ENCODE measurements around the gene WFDC8. TPM values are rescaled to one million over a fixed set of nuclear protein-coding genes. Genes with fewer than 3 reads are reported as not detected.

The WFDC8 gene
- total RNA-seq (not detected in 2 replicates), polyA plus RNA-seq (not detected in 2 replicates), polyA minus RNA-seq (ENCODE audit: low replicate concordance) (not detected in 2 replicates)
- not detected in 2 replicates for polyA plus RNA-seq (2012)

DNA sequence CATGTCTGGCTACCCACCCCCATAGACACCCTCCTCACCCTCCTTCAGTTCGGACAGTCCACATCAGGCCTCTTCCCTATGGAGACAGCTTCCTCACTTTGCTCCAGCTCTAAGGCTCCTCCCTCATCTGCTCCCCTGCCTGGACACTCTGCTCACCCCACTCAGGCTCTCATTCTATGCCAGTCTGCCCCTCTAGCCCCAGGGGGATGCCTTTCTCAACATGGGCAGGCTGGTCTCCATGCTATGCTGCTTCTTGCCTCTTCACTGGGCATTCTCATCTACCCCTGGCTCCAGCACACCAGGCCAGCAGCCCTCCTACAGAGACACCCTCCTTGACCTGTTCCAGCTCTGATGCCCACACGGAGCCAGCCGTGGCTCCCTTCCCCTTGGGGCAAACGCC, at the start of gene WFDC8:
Gene WFDC8 (minus strand): TSS at position 101 of the 400 bp plus-strand sequence. CDS start 37 bp downstream, at position 64.
- TF ChIP-seq EZH2 (IDR thresholded peaks at IDR 0.05; ENCODE audit: low read length, missing control alignments): no peak
- TF ChIP-seq, protein P1, sequence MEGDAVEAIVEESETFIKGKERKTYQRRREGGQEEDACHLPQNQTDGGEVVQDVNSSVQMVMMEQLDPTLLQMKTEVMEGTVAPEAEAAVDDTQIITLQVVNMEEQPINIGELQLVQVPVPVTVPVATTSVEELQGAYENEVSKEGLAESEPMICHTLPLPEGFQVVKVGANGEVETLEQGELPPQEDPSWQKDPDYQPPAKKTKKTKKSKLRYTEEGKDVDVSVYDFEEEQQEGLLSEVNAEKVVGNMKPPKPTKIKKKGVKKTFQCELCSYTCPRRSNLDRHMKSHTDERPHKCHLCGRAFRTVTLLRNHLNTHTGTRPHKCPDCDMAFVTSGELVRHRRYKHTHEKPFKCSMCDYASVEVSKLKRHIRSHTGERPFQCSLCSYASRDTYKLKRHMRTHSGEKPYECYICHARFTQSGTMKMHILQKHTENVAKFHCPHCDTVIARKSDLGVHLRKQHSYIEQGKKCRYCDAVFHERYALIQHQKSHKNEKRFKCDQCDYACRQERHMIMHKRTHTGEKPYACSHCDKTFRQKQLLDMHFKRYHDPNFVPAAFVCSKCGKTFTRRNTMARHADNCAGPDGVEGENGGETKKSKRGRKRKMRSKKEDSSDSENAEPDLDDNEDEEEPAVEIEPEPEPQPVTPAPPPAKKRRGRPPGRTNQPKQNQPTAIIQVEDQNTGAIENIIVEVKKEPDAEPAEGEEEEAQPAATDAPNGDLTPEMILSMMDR (conservative IDR thresholded peaks at IDR 0.05 in 1 of 2, IDR thresholded peaks at IDR 0.05 in 1 of 2; ENCODE audit: low read depth in 1 of 2, low read length in 2 of 2): no peak
- no peak within 1 kb of the TSS for H3K4me2 ChIP-seq (ENCODE audit: extremely low read depth, insufficient read depth, low read length)
- H4K20me1 ChIP-seq (ENCODE audit: control insufficient read depth, extremely low read depth, insufficient read depth, low read length): no peaks in the 10 kb centered on the region
- no peak within 1 kb of the TSS for H2AFZ ChIP-seq (ENCODE audit: low read length)
- H3K4me3 ChIP-seq (replicated peaks in 1 of 4; ENCODE audit: control extremely low read depth in 1 of 4, insufficient read depth in 1 of 4, low read depth in 3 of 4, low read length in 4 of 4): no peak within 1 kb of the TSS
- DNase-seq (ENCODE audit: low read depth in 2 of 2): no peak
- no peak within 1 kb of the TSS for H3K9ac ChIP-seq (ENCODE audit: insufficient read depth, low read length)
- H3K4me1 ChIP-seq (ENCODE audit: control insufficient read depth, extremely low read depth, insufficient read depth, low read length): no peaks in the 10 kb centered on the region
- H3K9me3 ChIP-seq (ENCODE audit: control insufficient read depth, insufficient read depth, low read depth, low read length): no peaks in the 10 kb centered on the region
- H3K79me2 ChIP-seq (ENCODE audit: control insufficient read depth, insufficient read depth, low read length): no peaks in the 10 kb centered on the region
- no peak within 1 kb of the TSS for H3K27ac ChIP-seq (ENCODE audit: insufficient read depth, low read length)
- H3K36me3 ChIP-seq (ENCODE audit: control insufficient read depth, insufficient read depth, low read length): no peaks in the 10 kb centered on the region
- H3K27me3 ChIP-seq (ENCODE audit: control insufficient read depth, insufficient read depth, low read length): peaks cover 4% of the 10 kb centered on the region

DNA sequence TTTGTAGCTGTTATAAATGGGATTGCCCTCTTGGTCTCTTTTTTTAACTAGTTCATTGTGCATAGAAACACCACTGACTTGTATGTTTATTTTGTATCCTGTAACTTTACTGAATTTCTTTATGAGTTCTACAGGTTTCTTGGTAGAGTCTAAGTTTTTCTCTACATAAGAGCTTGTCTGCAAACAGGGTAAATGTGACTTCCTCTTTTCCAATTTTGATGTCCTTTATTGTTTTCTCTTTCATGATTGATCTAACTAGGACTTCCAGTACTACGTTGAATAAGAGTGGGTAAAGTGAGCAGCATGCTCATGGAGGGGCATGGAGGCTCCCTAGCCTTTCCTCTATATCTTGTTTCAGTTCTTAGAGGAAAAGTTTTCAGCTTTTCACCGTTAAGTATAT, 47.5 kb upstream of the WFDC8 start:
- Histone ChIP-seq H3K9ac (ENCODE audit: insufficient read depth, low read length) (no peak overlapping the region), H3K27me3 (ENCODE audit: control insufficient read depth, insufficient read depth, low read length) (no peaks in the 10 kb centered on the region), H3K4me3 (replicated peaks in 1 of 4; ENCODE audit: control extremely low read depth in 1 of 4, insufficient read depth in 1 of 4, low read depth in 3 of 4, low read length in 4 of 4) (no peak overlapping the region), H3K9me3 (ENCODE audit: control insufficient read depth, insufficient read depth, low read depth, low read length) (no peaks in the 10 kb centered on the region), H3K79me2 (ENCODE audit: control insufficient read depth, insufficient read depth, low read length) (no peaks in the 10 kb centered on the region), H3K27ac (ENCODE audit: insufficient read depth, low read length) (no peak overlapping the region), H2AFZ (ENCODE audit: low read length) (no peak overlapping the region), H4K20me1 (ENCODE audit: control insufficient read depth, extremely low read depth, insufficient read depth, low read length) (no peaks in the 10 kb centered on the region), H3K36me3 (ENCODE audit: control insufficient read depth, insufficient read depth, low read length) (no peaks in the 10 kb centered on the region), H3K4me1 (ENCODE audit: control insufficient read depth, extremely low read depth, insufficient read depth, low read length) (no peaks in the 10 kb centered on the region), H3K4me2 (ENCODE audit: extremely low read depth, insufficient read depth, low read length) (no peak overlapping the region)
- no peak for TF ChIP-seq EZH2 (IDR thresholded peaks at IDR 0.05; ENCODE audit: low read length, missing control alignments)
- TF ChIP-seq, protein P1 (conservative IDR thresholded peaks at IDR 0.05 in 1 of 2, IDR thresholded peaks at IDR 0.05 in 1 of 2; ENCODE audit: low read depth in 1 of 2, low read length in 2 of 2): no peak
- no peak for DNase-seq (ENCODE audit: low read depth in 2 of 2)

DNA sequence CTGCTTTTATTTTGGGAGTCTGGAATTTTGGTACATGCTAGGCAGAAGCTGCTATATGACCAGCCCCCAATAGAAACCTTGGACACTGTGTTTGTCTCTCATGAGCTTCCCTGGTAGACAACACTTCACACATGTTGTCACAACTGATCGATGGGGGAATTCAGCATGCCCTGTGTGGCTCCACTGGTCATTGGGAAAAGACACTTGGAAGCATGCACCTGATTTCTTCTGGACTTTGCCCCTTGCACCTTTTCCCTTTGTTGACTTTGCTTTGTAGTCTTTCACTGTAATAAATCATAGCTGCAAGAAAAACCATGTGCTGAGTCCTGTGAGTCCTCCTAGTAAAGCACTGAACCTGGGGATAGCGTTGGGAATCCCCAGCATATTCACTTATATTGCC, 42.5 kb upstream of the WFDC8 start:
- TF ChIP-seq EZH2 (IDR thresholded peaks at IDR 0.05; ENCODE audit: low read length, missing control alignments): no peak
- TF ChIP-seq, protein P1 (conservative IDR thresholded peaks at IDR 0.05 in 1 of 2, IDR thresholded peaks at IDR 0.05 in 1 of 2; ENCODE audit: low read depth in 1 of 2, low read length in 2 of 2): no peak
- H3K27ac ChIP-seq (ENCODE audit: insufficient read depth, low read length): no peak overlapping the region
- no peaks in the 10 kb centered on the region for H3K9me3 ChIP-seq (ENCODE audit: control insufficient read depth, insufficient read depth, low read depth, low read length)
- H3K27me3 ChIP-seq (ENCODE audit: control insufficient read depth, insufficient read depth, low read length): no peaks in the 10 kb centered on the region
- H3K4me2 ChIP-seq (ENCODE audit: extremely low read depth, insufficient read depth, low read length): no peak overlapping the region
- no peaks in the 10 kb centered on the region for H3K36me3 ChIP-seq (ENCODE audit: control insufficient read depth, insufficient read depth, low read length)
- no peaks in the 10 kb centered on the region for H3K79me2 ChIP-seq (ENCODE audit: control insufficient read depth, insufficient read depth, low read length)
- no peak overlapping the region for H2AFZ ChIP-seq (ENCODE audit: low read length)
- no peak for DNase-seq (ENCODE audit: low read depth in 2 of 2)
- no peak overlapping the region for H3K9ac ChIP-seq (ENCODE audit: insufficient read depth, low read length)
- no peak overlapping the region for H3K4me3 ChIP-seq (replicated peaks in 1 of 4; ENCODE audit: control extremely low read depth in 1 of 4, insufficient read depth in 1 of 4, low read depth in 3 of 4, low read length in 4 of 4)
- no peaks in the 10 kb centered on the region for H3K4me1 ChIP-seq (ENCODE audit: control insufficient read depth, extremely low read depth, insufficient read depth, low read length)
- no peaks in the 10 kb centered on the region for H4K20me1 ChIP-seq (ENCODE audit: control insufficient read depth, extremely low read depth, insufficient read depth, low read length)

All from fibroblast of lung (primary cell).